Measurements from ENCODE around the gene CHD6.

DNA sequence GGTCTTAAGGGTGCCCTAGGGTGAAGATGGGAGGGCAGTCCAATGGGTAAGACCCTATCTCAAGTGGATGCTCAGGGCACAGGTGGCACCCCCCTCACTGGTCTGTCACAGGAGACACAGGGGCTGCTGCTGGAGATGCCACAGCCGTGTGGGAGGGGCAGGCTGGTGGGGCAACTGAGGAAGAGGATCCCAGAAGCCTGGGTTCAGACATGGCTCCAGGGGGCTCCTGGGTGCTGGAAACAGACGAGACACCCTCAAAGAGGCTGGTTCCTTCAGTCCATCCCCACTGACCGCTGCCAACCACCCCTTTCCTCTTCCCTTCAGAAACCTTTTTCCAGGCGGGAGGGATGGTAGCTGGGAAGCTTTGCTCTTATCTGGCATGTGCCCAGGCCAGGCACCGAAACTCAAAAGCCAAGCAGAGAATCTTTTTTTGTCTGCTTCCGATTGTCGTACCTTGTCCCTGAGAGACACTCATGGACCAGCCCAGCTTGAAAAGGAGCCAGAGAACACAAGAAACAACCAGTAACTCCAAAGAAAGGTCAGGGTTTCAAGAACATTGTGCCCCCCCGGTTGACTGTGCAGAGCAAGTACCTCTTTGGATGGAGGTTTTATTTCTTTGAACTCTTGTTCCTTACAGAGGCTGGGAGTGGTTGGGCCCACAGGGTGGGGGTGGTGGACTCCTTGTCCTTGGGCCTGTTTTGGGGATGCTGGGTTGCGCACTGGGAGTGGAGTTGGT lies 223.1 kb downstream of the CHD6 start:
- TF ChIP-seq TRIM28 (IDR thresholded peaks at IDR 0.05; ENCODE audit: borderline replicate concordance, low read length) (no peak), SP7 (tag by site-specific recombination; IDR thresholded peaks at IDR 0.05) (no peak), KLF16 (tag by site-specific recombination; IDR thresholded peaks at IDR 0.05) (no peak), RBAK (tag by site-specific recombination; IDR thresholded peaks at IDR 0.05) (no peak)
- TF ChIP-seq, protein P1, sequence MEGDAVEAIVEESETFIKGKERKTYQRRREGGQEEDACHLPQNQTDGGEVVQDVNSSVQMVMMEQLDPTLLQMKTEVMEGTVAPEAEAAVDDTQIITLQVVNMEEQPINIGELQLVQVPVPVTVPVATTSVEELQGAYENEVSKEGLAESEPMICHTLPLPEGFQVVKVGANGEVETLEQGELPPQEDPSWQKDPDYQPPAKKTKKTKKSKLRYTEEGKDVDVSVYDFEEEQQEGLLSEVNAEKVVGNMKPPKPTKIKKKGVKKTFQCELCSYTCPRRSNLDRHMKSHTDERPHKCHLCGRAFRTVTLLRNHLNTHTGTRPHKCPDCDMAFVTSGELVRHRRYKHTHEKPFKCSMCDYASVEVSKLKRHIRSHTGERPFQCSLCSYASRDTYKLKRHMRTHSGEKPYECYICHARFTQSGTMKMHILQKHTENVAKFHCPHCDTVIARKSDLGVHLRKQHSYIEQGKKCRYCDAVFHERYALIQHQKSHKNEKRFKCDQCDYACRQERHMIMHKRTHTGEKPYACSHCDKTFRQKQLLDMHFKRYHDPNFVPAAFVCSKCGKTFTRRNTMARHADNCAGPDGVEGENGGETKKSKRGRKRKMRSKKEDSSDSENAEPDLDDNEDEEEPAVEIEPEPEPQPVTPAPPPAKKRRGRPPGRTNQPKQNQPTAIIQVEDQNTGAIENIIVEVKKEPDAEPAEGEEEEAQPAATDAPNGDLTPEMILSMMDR (tag by site-specific recombination; IDR thresholded peaks at IDR 0.05): no peak
- TF ChIP-seq, protein P2, sequence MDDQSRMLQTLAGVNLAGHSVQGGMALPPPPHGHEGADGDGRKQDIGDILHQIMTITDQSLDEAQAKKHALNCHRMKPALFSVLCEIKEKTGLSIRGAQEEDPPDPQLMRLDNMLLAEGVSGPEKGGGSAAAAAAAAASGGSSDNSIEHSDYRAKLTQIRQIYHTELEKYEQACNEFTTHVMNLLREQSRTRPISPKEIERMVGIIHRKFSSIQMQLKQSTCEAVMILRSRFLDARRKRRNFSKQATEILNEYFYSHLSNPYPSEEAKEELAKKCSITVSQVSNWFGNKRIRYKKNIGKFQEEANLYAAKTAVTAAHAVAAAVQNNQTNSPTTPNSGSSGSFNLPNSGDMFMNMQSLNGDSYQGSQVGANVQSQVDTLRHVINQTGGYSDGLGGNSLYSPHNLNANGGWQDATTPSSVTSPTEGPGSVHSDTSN (CRISPR knock-in tag; IDR thresholded peaks at IDR 0.05): no peak
- TF ChIP-seq, protein P3, sequence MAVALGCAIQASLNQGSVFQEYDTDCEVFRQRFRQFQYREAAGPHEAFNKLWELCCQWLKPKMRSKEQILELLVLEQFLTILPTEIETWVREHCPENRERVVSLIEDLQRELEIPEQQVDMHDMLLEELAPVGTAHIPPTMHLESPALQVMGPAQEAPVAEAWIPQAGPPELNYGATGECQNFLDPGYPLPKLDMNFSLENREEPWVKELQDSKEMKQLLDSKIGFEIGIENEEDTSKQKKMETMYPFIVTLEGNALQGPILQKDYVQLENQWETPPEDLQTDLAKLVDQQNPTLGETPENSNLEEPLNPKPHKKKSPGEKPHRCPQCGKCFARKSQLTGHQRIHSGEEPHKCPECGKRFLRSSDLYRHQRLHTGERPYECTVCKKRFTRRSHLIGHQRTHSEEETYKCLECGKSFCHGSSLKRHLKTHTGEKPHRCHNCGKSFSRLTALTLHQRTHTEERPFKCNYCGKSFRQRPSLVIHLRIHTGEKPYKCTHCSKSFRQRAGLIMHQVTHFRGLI (tag by site-specific recombination; IDR thresholded peaks at IDR 0.05): no peak
